PC-3 (cell line): ENCODE results near the gene MAS1L. TPM values are rescaled to one million over a fixed set of nuclear protein-coding genes. Genes with fewer than 3 reads are reported as not detected.

Source experiments
- ATAC-seq: fragments of 200-7000 bp; cut with Tn5 transposase; 2 replicates; pipeline ENCODE4 v1.9.1; 2020; ENCODE audit warnings: mild to moderate bottlenecking, moderate library complexity
- BruUV-seq: library from RNA; stranded (reverse); fragments of 400-500 nt; replicated peaks from 2 replicates; lab custom pipeline; 2021; lab: Mats Ljungman, UMichigan
- CTCF ChIA-PET: fragments of 300-600 bp; sonication (Branson Sonifier 250); formaldehyde crosslinking; loops from one replicate; lab custom pipeline; 2022; ENCODE audit warnings: antibody characterized with exemption; lab: Charles Lee
- POLR2A ChIA-PET: fragments of 300-600 bp; sonication (Branson Sonifier 250); formaldehyde crosslinking; loops from one replicate; lab custom pipeline; 2022; ENCODE audit warnings: antibody characterized with exemption; ENCODE audit not compliant: unreplicated experiment; lab: Charles Lee
- DNase-seq: peaks from one replicate; pipeline ENCODE4 v3.0.0-alpha.2; 2015
- H2AFZ ChIP-seq: fragments of 300-600 bp; sonication (generic); 2 replicates; pipeline ENCODE4 v1.6.0; 2016; ENCODE audit warnings: antibody characterized with exemption, low read length
- H3F3A ChIP-seq: fragments of 300-600 bp; sonication (generic); one replicate; pipeline ENCODE4 v1.6.0; 2017; ENCODE audit warnings: antibody characterized with exemption, low read length, control low read depth, mild to moderate bottlenecking; ENCODE audit not compliant: unreplicated experiment
- H3K27ac ChIP-seq: fragments of 300-600 bp; sonication (generic); 2 replicates; pipeline ENCODE4 v1.5.1; 2016; ENCODE audit warnings: mild to moderate bottlenecking, low read length
- H3K27me3 ChIP-seq: fragments of 300-600 bp; sonication (generic); 2 replicates; pipeline ENCODE4 v1.6.1; 2016; ENCODE audit warnings: low read length, mixed read lengths
- H3K36me3 ChIP-seq: fragments of 300-600 bp; sonication (generic); 2 replicates; pipeline ENCODE4 v1.6.1; 2016; ENCODE audit warnings: low read depth, mixed run types, low read length, mixed read lengths
- H3K4me1 ChIP-seq: fragments of 300-600 bp; sonication (generic); 2 replicates; pipeline ENCODE4 v1.5.1; 2016; ENCODE audit warnings: low read length; ENCODE audit not compliant: insufficient read depth
- H3K4me2 ChIP-seq: fragments of 300-600 bp; sonication (generic); 2 replicates; pipeline ENCODE4 v1.6.0; 2016; ENCODE audit warnings: low read length
- H3K4me3 ChIP-seq: fragments of 300-600 bp; sonication (generic); 2 replicates; pipeline ENCODE4 v1.5.1; 2016; ENCODE audit warnings: mild to moderate bottlenecking, low read length, mixed read lengths
- H3K79me2 ChIP-seq: fragments of 300-600 bp; sonication (generic); 2 replicates; pipeline ENCODE4 v1.6.1; 2017; ENCODE audit warnings: low read length, mixed read lengths
- H3K9ac ChIP-seq: fragments of 300-600 bp; sonication (generic); 2 replicates; pipeline ENCODE4 v1.6.0; 2016; ENCODE audit warnings: mild to moderate bottlenecking, low read length
- H3K9me2 ChIP-seq: fragments of 300-600 bp; sonication (generic); replicated peaks from 2 replicates; pipeline ENCODE4 v1.6.1; 2016; ENCODE audit warnings: mixed run types, low read length, mixed read lengths
- H3K9me3 ChIP-seq: fragments of 300-600 bp; sonication (generic); 2 replicates; pipeline ENCODE4 v1.6.1; 2016; ENCODE audit warnings: low read length, mixed read lengths
- H4K20me1 ChIP-seq: fragments of 300-600 bp; sonication (generic); 2 replicates; pipeline ENCODE4 v1.6.1; 2016; ENCODE audit warnings: low read length, mixed read lengths
- EZH2 ChIP-seq: fragments of 300-600 bp; sonication (generic); IDR thresholded peaks from one replicate; pipeline ENCODE4 v1.6.1; 2017; ENCODE audit warnings: antibody characterized with exemption, mild to moderate bottlenecking, low read length; ENCODE audit not compliant: unreplicated experiment
- EZH2phosphoT487 ChIP-seq: fragments of 300-600 bp; sonication (generic); IDR thresholded peaks from 2 replicates; pipeline ENCODE4 v1.6.1; 2018; ENCODE audit warnings: mild to moderate bottlenecking, antibody characterized with exemption, low read length, borderline replicate concordance
- intact Hi-C: fragments of 100-400 bp; cut with micrococcal nuclease; formaldehyde crosslinking; loops from 2 replicates; pipeline ENCODE4 v1.9.0; 2023
- total RNA-seq: library from RNA; depleted of rRNA; stranded (reverse); fragments of >200 nt; gene quantifications from 2 replicates; pipeline ENCODE4 v1.2.3, GENCODE V29; 2014
- TF ChIP-seq, protein P1 (sequence below): fragments of 300-600 bp; sonication (generic); conservative IDR thresholded peaks from 2 replicates; pipeline ENCODE4 v1.5.1; 2017; ENCODE audit warnings: antibody characterized with exemption, low read depth, mild to moderate bottlenecking, low read length

The MAS1L gene
- total RNA-seq, 1 experiment from 2014 or later = not detected

GRCh38 chr6:29493261-29493660, 5.5 kb upstream of the MAS1L start:
- no peak overlapping the region for H3K27ac ChIP-seq
- intact Hi-C loops = no loop called here
- no peaks in the 10 kb centered on the region for H3K36me3 ChIP-seq
- POLR2A ChIA-PET = no interaction called here
- TF ChIP-seq EZH2 (no peak), EZH2phosphoT487 (no peak)
- TF ChIP-seq, protein P1, sequence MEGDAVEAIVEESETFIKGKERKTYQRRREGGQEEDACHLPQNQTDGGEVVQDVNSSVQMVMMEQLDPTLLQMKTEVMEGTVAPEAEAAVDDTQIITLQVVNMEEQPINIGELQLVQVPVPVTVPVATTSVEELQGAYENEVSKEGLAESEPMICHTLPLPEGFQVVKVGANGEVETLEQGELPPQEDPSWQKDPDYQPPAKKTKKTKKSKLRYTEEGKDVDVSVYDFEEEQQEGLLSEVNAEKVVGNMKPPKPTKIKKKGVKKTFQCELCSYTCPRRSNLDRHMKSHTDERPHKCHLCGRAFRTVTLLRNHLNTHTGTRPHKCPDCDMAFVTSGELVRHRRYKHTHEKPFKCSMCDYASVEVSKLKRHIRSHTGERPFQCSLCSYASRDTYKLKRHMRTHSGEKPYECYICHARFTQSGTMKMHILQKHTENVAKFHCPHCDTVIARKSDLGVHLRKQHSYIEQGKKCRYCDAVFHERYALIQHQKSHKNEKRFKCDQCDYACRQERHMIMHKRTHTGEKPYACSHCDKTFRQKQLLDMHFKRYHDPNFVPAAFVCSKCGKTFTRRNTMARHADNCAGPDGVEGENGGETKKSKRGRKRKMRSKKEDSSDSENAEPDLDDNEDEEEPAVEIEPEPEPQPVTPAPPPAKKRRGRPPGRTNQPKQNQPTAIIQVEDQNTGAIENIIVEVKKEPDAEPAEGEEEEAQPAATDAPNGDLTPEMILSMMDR = no peak
- ATAC-seq (no peak), DNase-seq (no peak)
- no peaks in the 10 kb centered on the region for H3F3A ChIP-seq
- H3K4me3 ChIP-seq = no peak overlapping the region
- CTCF ChIA-PET = no interaction called here
- H3K27me3 ChIP-seq = peaks cover 31% of the 10 kb centered on the region; the same call in 1 of the 2 replicates
- no peak overlapping the region for H2AFZ ChIP-seq
- H3K9ac ChIP-seq = no peak overlapping the region
- H3K9me2 ChIP-seq = no peaks in the 10 kb centered on the region
- no peaks in the 10 kb centered on the region for H4K20me1 ChIP-seq
- H3K4me1 ChIP-seq = no peaks in the 10 kb centered on the region
- no peak overlapping the region for H3K4me2 ChIP-seq
- H3K79me2 ChIP-seq = no peaks in the 10 kb centered on the region
- no peaks in the 10 kb centered on the region for H3K9me3 ChIP-seq
- BruUV-seq = no TSS peak

DNA sequence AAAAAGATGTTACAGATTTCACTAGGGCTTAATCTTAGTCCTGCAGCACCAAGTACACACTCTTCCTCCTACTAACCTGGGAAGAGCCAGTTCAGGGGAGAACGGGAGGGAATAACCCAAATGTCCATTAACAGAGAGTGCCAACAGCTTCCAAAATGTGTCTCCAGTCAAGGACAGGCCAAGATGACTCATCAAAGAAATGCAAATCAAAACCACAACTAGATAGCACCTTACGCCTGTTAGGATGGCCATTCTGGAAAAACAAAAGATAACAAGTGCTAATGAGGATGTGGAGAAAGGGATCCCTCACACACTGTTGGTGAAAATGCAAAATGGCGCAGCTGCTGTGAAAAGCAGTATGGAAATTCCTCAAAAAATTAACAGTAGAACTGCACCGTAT, 3.8 kb upstream of the MAS1L start:
- DNase-seq = no peak
- CTCF ChIA-PET = no interaction called here
- intact Hi-C loops = no loop called here

GRCh38 chr6:29490552-29490951, 2.8 kb upstream of the MAS1L start:
- Histone ChIP-seq H3K4me1 (no peaks in the 10 kb centered on the region), H3K79me2 (no peaks in the 10 kb centered on the region), H3K9me3 (no peaks in the 10 kb centered on the region), H3K4me3 (no peak overlapping the region), H2AFZ (no peak overlapping the region), H3K27me3 (peaks cover 34% of the 10 kb centered on the region; the same call in 1 of the 2 replicates), H3F3A (no peaks in the 10 kb centered on the region), H3K27ac (no peak overlapping the region), H3K36me3 (no peaks in the 10 kb centered on the region), H3K9me2 (no peaks in the 10 kb centered on the region), H4K20me1 (no peaks in the 10 kb centered on the region), H3K9ac (no peak overlapping the region), H3K4me2 (no peak overlapping the region)
- ChIA-PET POLR2A (no interaction called here), CTCF (no interaction called here)
- BruUV-seq = no TSS peak
- DNase-seq (no peak), ATAC-seq (no peak)
- intact Hi-C loops = no loop called here
- TF ChIP-seq, protein P1 = no peak
- TF ChIP-seq EZH2phosphoT487 (no peak), EZH2 (no peak)

More for the DNA sequence above, 3.8 kb upstream of the MAS1L start:
- POLR2A ChIA-PET = no interaction called here
- no peak overlapping the region for H3K4me3 ChIP-seq
- no peak overlapping the region for H2AFZ ChIP-seq
- H3F3A ChIP-seq = no peaks in the 10 kb centered on the region
- H3K9me3 ChIP-seq = no peaks in the 10 kb centered on the region
- no peaks in the 10 kb centered on the region for H3K9me2 ChIP-seq
- H3K4me1 ChIP-seq = no peaks in the 10 kb centered on the region
- H3K9ac ChIP-seq = no peak overlapping the region
- H4K20me1 ChIP-seq = no peaks in the 10 kb centered on the region
- TF ChIP-seq, protein P1 = no peak
- TF ChIP-seq EZH2 (no peak), EZH2phosphoT487 (no peak)
- H3K36me3 ChIP-seq = no peaks in the 10 kb centered on the region
- H3K79me2 ChIP-seq = no peaks in the 10 kb centered on the region
- BruUV-seq = no TSS peak
- no peak for ATAC-seq
- H3K27ac ChIP-seq = no peak overlapping the region
- H3K27me3 ChIP-seq = peaks cover 31% of the 10 kb centered on the region; the same call in 1 of the 2 replicates
- no peak overlapping the region for H3K4me2 ChIP-seq
